T-helper 2 cell treated with Interferon-gamma antibody and Interleukin-4, amounts not matched to agents 100 ng/mL and 5 ng/mL, for 36 hours (primary cell): ENCODE data around the gene MMP13. TPM values are rescaled to one million over a fixed set of nuclear protein-coding genes. Genes with fewer than 3 reads are reported as not detected.
"Not testable (repeated sequence)": the region's sequence is repeated elsewhere in the genome, so short reads cannot be mapped to it uniquely, and the experiment has no call there.

Experiments used
- intact Hi-C: fragments of 100-400 bp; cut with micrococcal nuclease; formaldehyde crosslinking; loops from one replicate; pipeline ENCODE4 v1.15.1; 2023
- total RNA-seq: library from RNA; stranded (reverse); gene quantifications from 2 replicates; pipeline ENCODE4 v1.2.3, GENCODE V29; 2022

Gene MMP13
- total RNA-seq, 1 donor from 2014 or later: not detected

GRCh38 chr11:102903895-102904294 is 51.6 kb downstream of the MMP13 start:
- intact Hi-C loops: not testable (repeated sequence)

- intact Hi-C loops: no loop called here
Measured at GRCh38 chr11:102900346-102900745, 55.2 kb downstream of the MMP13 start.

Other genes starting within 250 kb of the MMP13 start
- not detected in 2 replicates for gene MMP27, start 250.0 kb downstream of the MMP13 start, total RNA-seq
- not detected in 2 replicates for gene MMP8, start 230.8 kb downstream of the MMP13 start, total RNA-seq
- not detected in 2 replicates for gene MMP10, start 175.1 kb downstream of the MMP13 start, total RNA-seq
- not detected in 2 replicates for gene MMP1, start 157.6 kb downstream of the MMP13 start, total RNA-seq
- gene MMP3, start 112.1 kb downstream of the MMP13 start, total RNA-seq: not detected in 2 replicates
- not detected in 2 replicates for gene MMP12, start 80.8 kb downstream of the MMP13 start, total RNA-seq
- 30.7 and 31.8 TPM in 2 replicates for gene DCUN1D5, start 136.4 kb upstream of the MMP13 start, total RNA-seq
- gene DYNC2H1, start 153.7 kb upstream of the MMP13 start, total RNA-seq: 0.68 and 0.70 TPM in 2 replicates